Measurements from ENCODE around the gene PLA2G1B. TPM values are rescaled to one million over a fixed set of nuclear protein-coding genes. Genes with fewer than 3 reads are reported as not detected.
A peak's percentile ranks its signal among the peaks of the same experiment; 100 is the strongest.

PLA2G1B gene
- total and polyA plus RNA-seq, 2 of the 13 experiments (the other 11 are each of a cell fraction or from before 2014, with no cell fraction given), result 0.33 to 1.4 TPM

DNA sequence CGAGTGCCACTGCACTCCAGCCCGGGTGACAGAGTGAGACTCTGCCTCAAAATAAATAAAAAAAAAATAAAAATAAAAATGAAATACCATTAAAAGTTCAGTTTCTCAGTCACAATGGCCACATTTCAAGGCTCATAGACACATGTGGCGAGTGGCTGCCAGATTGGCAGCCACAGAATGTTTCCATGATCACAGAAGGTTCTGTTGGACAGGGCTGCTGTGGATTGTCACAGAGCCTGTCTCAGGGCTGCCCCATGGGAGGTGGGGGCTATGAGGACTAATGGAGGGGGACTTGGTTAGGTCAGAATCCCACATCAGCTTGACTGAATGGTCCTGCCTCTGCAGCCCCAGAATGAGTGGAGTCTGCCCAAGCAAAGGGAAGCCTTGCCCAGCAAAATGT lies 3.8 kb upstream of the PLA2G1B start (continued):
- TF ChIP-seq, protein P1, sequence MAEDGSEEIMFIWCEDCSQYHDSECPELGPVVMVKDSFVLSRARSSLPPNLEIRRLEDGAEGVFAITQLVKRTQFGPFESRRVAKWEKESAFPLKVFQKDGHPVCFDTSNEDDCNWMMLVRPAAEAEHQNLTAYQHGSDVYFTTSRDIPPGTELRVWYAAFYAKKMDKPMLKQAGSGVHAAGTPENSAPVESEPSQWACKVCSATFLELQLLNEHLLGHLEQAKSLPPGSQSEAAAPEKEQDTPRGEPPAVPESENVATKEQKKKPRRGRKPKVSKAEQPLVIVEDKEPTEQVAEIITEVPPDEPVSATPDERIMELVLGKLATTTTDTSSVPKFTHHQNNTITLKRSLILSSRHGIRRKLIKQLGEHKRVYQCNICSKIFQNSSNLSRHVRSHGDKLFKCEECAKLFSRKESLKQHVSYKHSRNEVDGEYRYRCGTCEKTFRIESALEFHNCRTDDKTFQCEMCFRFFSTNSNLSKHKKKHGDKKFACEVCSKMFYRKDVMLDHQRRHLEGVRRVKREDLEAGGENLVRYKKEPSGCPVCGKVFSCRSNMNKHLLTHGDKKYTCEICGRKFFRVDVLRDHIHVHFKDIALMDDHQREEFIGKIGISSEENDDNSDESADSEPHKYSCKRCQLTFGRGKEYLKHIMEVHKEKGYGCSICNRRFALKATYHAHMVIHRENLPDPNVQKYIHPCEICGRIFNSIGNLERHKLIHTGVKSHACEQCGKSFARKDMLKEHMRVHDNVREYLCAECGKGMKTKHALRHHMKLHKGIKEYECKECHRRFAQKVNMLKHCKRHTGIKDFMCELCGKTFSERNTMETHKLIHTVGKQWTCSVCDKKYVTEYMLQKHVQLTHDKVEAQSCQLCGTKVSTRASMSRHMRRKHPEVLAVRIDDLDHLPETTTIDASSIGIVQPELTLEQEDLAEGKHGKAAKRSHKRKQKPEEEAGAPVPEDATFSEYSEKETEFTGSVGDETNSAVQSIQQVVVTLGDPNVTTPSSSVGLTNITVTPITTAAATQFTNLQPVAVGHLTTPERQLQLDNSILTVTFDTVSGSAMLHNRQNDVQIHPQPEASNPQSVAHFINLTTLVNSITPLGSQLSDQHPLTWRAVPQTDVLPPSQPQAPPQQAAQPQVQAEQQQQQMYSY (CRISPR knock-in tag; IDR thresholded peaks at IDR 0.05), result no peak

DNA sequence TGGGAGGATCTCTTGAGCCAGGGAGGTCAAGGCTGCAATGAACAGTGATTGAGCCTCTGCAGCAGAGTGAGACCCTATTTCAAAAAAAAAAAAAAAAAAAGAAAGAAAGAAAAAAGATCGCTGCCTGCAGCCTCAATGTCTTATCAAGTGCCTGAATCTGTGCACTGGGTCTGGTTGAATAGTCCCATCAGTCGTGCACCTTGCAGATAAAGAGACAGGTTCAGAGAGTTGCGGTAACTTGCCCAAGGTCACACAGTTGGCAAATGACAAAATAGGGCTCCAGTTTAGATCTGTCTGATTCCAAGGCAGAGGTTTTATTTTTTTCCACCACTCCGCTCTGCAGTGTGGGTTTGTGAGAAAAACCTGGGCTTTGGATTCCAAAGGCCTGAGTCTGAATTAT lies 649 bp upstream of the PLA2G1B start:
- intact Hi-C loops (cut with micrococcal nuclease; ENCODE audit: unreplicated experiment) (loop anchor here (5.0 to 10.0 kb wide), 2 partner anchors 39 to 107 kb away; partner anchors contain the start of genes COX6A1 and MSI1), in situ Hi-C loops (cut with HindIII; ENCODE audit: extremely low pct_ligation_motif_present, low pct_unique_long_range_greater_than_20kb) (loop anchor here (10.0 kb wide), 1 partner anchor 107 kb away; the partner anchor contains the start of gene COX6A1)
- no peak overlapping the region for H2AFZ ChIP-seq (ENCODE audit: low read length)
- peaks cover 49% of the 10 kb centered on the region for H3K4me1 ChIP-seq (ENCODE audit: insufficient read depth, low read length)
- no TSS peak for BruUV-seq (replicated peaks)
- WGBS (ENCODE audit: low lambda C conversion rate), result 23% methylated on average over 4 of the region's 4 CpGs
- ATAC-seq (no peak), FAIRE-seq (no peak), DNase-seq (ENCODE audit: low spot score) (no peak)
- ChIA-PET CTCF (ENCODE audit: low intra/inter-chr PET ratio, low total read pairs) (no interaction called here), POLR2A (interaction anchor here (0.8 kb wide), 1 partner anchor 127 kb away, joined by 3 read pairs; the partner anchor contains the start of gene RPLP0)
- H3K27ac ChIP-seq (ENCODE audit: extremely low read length, insufficient read depth, low read length), result peak overlapping the region; percentile 40
- H3K36me3 ChIP-seq (replicated peaks in 1 of 2; ENCODE audit: control insufficient read depth in 1 of 2, insufficient read depth in 2 of 2, low read length in 2 of 2), result no peaks in the 10 kb centered on the region
- peak overlapping the region; percentile 54 for H3K4me2 ChIP-seq (ENCODE audit: low read depth, low read length)
- H3K9me3 ChIP-seq (ENCODE audit: low read length), result no peaks in the 10 kb centered on the region
- no peaks in the 10 kb centered on the region for H4K20me1 ChIP-seq (ENCODE audit: insufficient read depth, low read length)
- H3K79me2 ChIP-seq (ENCODE audit: insufficient read depth, low read length), result no peaks in the 10 kb centered on the region
- peaks cover 0 to 2% of the 10 kb centered on the region in 2 experiments; a peak in 1 of 5 replicates for H3K27me3 ChIP-seq (ENCODE audit: control insufficient read depth in 1 of 2, insufficient read depth in 2 of 2, low read length in 2 of 2)
- H3K9ac ChIP-seq (ENCODE audit: insufficient read depth, low read depth, low read length), result no peak overlapping the region
- no peak overlapping the region; a peak in 1 of 6 replicates for H3K4me3 ChIP-seq (replicated peaks in 1 of 3; ENCODE audit: insufficient read depth in 1 of 3, low read depth in 2 of 3, low read length in 3 of 3)
- TF ChIP-seq ZNF747 (CRISPR knock-in tag; IDR thresholded peaks at IDR 0.05; ENCODE audit: borderline replicate concordance) (no peak), ZNF768 (CRISPR knock-in tag; IDR thresholded peaks at IDR 0.05) (peak; percentile 76; the same call in 1 of the 2 replicates)
- TF ChIP-seq, protein P2, sequence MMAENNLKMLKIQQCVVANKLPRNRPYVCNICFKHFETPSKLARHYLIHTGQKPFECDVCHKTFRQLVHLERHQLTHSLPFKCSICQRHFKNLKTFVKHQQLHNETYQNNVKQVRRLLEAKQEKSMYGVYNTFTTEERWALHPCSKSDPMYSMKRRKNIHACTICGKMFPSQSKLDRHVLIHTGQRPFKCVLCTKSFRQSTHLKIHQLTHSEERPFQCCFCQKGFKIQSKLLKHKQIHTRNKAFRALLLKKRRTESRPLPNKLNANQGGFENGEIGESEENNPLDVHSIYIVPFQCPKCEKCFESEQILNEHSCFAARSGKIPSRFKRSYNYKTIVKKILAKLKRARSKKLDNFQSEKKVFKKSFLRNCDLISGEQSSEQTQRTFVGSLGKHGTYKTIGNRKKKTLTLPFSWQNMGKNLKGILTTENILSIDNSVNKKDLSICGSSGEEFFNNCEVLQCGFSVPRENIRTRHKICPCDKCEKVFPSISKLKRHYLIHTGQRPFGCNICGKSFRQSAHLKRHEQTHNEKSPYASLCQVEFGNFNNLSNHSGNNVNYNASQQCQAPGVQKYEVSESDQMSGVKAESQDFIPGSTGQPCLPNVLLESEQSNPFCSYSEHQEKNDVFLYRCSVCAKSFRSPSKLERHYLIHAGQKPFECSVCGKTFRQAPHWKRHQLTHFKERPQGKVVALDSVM (CRISPR knock-in tag; IDR thresholded peaks at IDR 0.05), result peak; percentile 62; the same call in 1 of the 2 replicates
